GM18505 (cell line): ENCODE measurements around the gene RFWD3.

Experiments used
- ATAC-seq: cut with Tn5 transposase; IDR thresholded peaks from one replicate; pipeline ENCODE4 v1.9.1; 2021; ENCODE audit not compliant: unreplicated experiment
- POLR2A ChIP-seq: IDR thresholded peaks from 4 replicates; pipeline ENCODE4 v1.6.1; 2011; ENCODE audit warnings: borderline replicate concordance; ENCODE audit not compliant: insufficient read depth, insufficient read length; ENCODE audit errors: extremely low read depth

Gene RFWD3

DNA sequence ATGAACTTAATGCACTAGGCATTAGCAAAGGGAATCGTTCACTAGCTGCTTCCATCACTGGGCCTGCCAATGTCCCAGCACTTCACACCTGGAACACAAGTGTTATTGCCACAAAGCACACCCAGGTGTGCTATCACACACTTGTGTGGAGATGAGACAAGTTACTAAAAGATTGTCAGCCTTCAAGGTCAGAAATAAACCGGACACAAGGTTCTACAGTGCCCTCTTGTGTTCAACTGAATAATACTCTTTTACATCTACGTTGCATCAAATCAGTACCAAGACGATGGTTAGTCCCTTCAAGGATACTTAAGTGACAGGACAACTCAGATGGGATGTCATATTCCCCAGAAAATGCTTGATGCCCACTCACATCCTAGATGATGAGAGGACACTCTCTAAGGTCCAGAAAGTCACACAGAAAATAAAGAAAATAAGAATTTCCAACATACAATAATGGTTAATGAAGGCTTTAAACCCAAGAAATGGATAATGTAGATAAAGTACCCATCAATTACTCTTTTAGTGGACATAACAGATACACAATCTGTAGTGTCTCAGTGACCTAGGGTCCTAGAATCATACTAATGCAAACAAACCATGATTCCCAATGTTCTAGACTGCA, 43.4 kb downstream of the RFWD3 start:
- TF ChIP-seq POLR2A, result no peak

DNA sequence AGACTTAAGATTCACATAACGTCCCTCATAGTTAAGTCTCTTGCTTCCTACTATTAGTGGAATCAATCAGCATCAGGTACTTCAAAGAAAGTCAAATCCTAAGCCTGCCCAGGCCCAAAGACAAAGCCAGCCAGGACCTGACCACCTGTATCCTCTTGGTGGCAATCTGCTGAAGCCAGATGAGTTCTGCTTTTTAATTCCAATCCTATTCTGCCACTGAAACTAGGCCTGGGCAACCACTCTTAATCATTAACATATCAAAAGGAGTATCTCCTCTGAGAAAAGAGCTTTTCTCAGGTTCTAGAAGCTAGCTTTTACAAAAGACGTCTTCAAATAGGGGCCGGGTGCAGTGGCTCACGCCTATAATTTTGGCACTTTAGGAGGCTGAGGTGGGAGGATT, 44.7 kb downstream of the RFWD3 start:
- no peak for TF ChIP-seq POLR2A
- no peak for ATAC-seq

More for the DNA sequence above, 43.4 kb downstream of the RFWD3 start:
- ATAC-seq, result no peak

DNA sequence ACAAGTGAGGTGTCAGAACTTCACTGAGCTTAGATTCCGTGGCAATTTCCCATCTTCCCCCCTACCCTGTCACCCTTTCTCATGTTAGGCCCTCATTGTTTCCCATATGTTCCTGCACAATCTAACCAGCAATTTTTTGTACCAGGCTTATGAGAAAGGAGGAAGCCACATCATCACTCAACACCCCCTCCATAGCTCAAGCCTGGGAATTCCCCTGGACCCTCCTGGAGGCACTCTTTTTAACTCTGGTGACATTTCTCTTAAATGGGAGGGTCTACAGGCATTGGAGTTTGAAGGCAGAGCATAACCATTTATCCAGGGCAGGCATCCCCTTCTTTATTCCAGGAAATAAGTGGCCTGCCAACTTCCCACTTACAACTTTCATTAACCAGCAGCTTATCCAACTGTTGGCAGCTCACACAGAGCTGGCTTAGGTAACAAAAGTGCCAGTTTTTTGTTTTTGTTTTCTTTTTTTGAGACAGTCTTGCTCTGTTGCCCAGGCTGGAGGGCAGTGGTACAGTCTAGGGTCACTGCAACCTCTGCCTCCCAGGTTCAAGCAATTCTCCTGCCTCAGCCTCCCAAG, 49.4 kb downstream of the RFWD3 start:
- ATAC-seq, result no peak
- no peak for TF ChIP-seq POLR2A

DNA sequence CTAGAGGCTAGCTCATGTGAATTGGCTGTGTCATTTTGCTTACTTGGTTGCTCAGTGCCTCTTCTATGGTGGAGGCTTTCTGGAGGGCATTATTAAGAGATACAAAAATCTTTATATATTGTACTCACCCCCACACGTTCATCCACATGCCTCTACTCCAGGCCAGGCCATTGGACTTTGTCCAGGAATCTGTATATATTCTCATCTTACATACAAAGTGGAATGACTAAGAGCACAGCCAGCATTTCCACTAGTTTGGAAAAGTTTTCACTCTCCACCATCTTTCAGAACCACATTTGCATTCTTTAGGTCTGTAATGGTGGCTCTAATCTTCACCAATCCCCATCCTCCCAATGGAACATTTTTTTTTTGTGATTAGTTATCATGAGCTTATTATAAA, 55.0 kb downstream of the RFWD3 start:
- ATAC-seq, result no peak
- TF ChIP-seq POLR2A, result no peak

DNA sequence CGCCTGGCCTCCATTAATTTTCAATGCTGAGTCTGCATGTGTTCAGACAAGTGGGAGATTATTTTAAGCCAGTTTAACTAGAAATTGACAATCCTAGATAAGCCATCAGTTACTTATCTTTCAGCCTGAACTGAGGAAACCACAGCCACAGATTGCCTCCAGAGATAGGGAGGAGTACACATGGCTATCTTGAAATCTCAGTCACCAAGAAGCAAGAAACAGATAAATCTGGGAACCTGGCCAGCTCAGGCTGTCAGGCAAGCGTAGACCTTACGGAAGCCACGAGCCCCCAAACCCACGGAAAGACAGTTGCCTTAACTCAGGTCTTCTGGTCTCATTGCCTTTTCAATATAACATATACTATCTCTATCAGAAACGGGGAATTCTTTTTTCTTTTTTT, 57.7 kb downstream of the RFWD3 start:
- no peak for TF ChIP-seq POLR2A
- ATAC-seq, result no peak

DNA sequence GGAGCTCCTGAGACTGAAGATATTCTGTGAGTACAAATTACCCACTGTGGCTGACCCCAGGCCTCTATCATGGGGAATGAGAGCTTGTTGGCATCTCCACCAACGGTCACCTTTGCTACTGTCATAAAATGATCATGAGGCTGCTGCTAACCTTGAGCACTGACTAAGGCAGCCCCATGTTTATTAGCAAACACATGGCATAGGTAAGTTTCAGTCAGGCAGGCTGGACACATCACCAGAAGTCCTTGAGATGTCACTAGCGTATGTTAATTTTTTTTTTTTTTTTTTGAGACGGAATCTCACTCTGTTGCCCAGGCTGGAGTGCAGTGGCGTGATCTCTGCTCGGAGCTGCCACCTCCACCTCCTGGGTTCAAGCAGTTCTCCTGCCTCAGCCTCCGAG, 58.3 kb downstream of the RFWD3 start:
- ATAC-seq, result no peak
- TF ChIP-seq POLR2A, result no peak

DNA sequence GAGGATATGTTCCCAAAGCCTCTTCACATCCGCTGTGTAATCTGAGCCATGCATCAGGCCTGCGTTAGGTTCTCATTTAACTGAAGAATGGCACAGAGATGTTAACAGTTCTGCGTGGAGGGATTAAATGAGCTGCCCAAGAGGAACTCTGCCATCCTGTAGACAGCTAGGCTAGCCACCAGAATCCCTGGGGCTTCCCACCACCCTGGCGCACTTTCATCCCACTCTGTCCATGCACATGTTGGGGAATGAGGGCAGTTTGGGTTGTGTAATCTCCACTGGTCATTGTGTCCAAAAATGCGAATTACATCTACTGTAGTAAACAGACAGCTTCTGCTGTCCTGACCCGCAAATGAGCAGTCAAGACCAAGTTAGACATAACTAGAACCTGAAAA, 58.7 kb downstream of the RFWD3 start:
- ATAC-seq, result no peak
- TF ChIP-seq POLR2A, result no peak

DNA sequence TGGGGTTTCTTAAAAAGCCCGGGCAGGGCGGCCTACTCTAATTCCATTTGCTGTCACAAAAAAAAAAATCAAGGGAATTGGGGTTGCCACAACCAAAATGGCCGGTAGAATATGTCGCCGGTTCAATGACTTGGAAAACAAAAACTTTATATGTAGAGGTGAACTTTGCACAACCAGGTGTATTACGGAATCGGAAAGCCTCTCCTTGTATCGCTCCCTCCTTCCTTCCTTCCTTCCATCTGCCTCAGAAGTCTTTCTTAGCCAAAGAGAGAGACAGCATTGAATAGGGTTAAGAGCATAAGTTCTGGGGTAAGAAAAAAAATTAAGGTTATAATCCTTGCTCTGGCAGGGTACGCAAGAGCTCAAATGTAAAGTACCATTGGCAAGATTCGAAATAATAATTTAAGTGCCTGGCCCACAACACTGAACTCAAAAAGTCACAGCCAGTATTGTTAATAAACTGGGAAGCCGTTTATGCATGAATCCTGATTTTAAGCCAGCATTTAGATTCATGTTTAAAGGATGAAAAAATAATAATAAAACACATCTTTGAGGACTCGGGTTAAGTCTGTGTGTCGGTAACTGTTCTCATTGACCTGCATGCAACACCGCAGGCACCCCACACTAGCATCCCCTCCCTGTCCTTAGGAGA, 59.2 kb downstream of the RFWD3 start:
- peak; percentile 32 for ATAC-seq
- no peak for TF ChIP-seq POLR2A

DNA sequence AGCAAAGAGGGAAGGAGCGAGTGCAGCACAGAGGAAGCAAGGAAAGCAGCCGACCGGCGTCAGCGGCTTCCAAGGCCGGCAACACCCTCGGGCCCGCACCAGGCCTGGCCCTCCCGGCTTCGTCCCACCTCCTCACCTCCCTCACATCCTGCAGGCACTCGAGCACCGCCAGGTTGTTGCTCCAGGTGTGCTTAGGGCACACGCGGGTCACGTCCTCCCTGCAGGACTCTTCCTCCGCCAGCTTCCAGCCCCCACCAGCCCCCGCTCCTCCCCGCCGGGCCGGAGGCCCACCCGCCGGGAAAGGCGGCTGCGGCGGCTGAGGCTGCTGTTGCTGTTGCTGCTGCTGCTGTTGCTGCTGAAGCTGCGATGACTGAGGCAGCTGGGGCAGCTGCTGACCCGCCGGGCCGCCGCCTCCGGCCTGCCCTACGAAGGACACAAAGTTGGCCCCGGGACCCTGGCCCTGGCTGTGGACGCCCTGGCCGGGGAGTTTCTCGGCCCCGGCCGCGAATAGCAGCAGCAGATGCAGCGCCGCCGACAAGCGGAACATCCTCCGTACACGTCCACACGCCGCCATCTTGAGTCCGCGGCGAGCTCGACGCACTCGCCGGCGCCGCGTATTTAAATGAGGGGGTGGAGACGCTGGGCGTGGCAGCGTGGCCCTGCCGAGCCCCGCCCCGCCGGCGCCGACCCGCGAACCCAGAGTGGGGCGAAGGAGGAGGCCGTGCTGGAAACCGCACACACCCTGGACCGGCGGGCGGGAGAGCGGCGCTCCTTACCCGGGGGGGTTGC, 60.0 kb downstream of the RFWD3 start, which contains the start of gene GLG1:
Gene GLG1 (minus strand): TSS at position 594 of the 789 bp plus-strand sequence. CDS start 20 bp downstream, at position 574.
- TF ChIP-seq POLR2A, result peak; percentile 98
- ATAC-seq, result peak; percentile 94

DNA sequence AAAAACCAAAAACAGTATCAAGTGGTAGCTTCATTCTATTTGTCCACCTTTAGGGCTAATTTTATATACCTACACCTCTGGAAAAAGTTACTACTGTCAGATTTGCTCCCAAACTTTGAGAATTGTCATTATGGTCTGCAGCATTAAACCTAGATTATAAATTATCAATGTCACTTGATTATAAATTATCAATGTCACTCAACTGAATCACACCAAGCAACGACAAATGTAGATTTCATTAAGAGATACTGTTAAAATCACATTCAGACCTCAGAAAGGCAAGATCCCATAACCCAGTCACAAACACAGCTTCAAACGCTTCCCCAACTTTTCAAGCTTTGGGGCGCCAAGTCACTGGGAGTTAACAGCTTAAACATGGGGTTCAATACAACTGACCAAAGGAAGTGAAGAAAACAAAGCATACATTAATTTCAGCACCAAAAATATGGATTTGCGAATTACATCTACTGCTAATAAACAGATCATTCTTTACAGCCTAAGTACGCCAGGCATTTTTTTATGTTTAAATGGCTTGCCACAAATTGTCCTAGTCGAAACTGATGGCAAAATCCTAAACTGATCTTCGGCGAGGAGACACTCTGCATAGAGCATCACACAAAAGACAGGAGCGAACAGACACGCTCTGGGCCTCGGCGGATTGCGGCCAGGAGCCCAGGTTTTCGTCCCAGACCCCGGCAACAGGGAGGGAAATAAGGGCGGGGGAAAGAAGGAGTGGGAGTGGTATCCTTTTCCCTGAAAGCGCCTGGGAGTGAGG, 60.7 kb downstream of the RFWD3 start:
- peak; percentile 6 for ATAC-seq
- TF ChIP-seq POLR2A, result no peak

DNA sequence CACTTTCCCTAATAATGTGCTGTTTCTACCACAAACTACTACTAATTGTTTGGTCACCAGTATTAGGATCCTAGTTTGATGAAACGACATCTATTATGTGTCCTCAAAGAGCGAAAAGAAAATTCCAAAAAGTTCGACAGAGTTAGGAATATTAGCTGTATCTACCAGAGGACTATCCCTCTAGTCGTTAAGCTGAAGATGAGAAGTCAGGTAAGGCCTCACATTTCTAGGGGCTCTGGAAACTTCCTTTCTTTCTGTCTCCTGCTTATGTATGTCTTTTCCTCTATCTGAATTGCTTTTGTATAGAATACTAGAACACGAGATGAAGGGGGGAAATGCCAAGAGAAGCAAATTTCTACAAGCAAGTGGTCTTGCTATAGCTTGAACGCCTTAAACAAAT, 61.3 kb downstream of the RFWD3 start:
- no peak for ATAC-seq
- TF ChIP-seq POLR2A, result no peak

DNA sequence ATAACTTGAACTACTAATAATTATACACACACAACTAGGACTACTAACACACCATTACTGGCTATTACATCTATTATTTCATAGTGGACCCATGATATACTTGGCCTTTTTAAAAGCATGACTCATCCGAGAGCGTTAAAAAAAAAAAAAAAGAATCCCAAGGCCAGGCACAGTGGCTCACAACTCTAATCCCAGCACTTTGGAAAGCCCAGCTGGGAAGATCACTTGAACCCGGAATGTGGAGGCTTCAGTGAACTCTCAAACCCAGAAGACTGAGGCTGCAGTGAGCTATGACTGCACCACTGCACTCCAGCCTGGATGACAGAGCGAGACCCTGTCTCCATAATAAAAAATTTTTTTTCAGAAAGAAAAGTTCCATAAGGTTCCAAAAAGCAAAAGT, 62.8 kb downstream of the RFWD3 start:
- no peak for ATAC-seq
- no peak for TF ChIP-seq POLR2A

DNA sequence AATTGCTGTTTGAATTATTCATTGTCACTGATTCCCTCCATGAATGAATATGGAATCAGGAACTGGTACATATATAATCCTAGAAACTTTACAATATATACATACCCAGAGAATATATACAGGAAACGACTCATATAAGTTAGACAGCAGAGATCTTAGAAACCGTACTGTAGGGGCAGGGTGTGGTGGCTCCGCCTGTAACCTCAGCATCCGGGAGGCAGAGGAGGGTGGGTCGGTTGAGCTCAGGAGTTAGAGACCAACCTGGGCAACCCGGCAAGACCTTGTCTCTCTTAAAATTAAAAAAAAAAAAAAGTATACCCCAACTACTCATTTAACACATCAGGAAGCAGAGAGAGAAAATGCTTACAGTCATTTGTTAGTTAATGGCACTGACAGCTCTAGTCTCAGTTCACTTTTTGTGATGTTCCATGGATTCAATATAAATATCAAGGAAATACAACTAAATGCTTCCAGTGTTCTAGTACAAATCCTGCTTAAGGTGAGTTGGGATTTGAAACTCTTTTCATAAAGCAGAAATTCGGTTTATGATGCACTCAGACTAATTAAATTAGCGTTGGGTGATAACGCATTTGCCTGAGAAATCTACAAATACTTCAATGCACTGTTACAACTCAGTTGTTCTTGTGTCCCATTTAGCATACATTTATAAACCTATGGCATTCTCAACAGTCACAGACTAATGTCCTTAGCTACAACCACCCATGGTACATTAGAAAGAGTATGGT, 65.4 kb downstream of the RFWD3 start:
- no peak for TF ChIP-seq POLR2A
- peak; percentile 84 for ATAC-seq

DNA sequence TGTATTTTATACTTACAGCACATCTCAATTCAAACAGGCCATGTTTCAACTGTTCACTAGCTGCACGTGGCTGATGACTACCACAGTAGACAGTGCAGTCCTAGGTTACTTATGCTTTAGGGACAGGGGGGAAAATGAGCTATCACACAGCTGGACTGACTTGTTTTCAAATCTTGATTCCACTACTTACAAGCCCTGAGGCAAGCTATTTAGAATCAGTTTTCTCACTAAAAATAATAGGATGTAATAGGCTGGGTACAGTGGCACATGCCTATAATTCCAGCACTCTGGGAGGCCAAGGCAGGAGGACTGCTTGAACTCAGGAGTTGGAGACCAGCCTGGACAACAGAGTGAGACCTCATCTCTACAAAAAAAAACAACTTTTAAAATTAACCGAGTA, 70.1 kb downstream of the RFWD3 start:
- ATAC-seq, result no peak
- no peak for TF ChIP-seq POLR2A
